GM18909 (cell line): ENCODE data around the gene VWA2.

Experiments used
- ATAC-seq: cut with Tn5 transposase; IDR thresholded peaks from one replicate; pipeline ENCODE4 v1.9.1; 2021; ENCODE audit warnings: mild to moderate bottlenecking; ENCODE audit not compliant: unreplicated experiment, poor library complexity

The VWA2 gene

DNA sequence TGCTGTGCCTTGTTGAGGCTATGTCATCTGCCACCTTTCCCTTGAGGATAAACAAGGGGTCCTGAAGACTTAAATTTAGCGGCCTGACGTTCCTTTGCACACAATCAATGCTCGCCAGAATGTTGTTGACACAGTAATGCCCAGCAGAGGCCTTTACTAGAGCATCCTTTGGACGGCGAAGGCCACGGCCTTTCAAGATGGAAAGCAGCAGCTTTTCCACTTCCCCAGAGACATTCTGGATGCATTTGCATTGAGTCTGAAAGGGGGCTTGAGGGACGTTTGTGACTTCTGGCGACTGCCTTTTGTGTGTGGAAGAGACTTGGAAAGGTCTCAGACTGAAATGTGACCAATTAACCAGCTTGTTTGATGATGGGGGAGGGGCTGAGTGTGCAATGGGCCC lies 52.5 kb downstream of the VWA2 start:
- ATAC-seq: no peak

GRCh38 chr10:114293075-114293474 lies 54.0 kb downstream of the VWA2 start:
- no peak for ATAC-seq

DNA sequence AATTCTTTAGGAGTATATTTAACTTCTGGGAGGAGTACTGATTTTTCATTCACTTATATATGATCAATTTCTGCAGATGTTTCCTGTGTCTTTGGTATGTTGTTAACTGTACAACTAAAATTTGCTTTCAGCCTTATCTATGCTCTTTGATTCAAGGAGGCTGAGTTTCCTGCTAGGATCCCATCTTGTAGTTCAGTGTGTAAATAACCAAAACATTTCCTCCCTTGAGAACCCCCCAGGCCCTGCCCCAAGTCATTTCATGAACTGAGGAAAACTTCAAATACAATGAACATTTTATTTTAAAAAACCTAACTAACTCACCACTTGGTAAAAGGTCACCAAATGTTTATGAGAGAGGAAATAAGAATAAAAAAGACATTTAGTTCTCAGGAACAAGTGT lies 55.5 kb downstream of the VWA2 start:
- no peak for ATAC-seq

- no peak for ATAC-seq
These were observed 56.3 kb downstream of the VWA2 start for GRCh38 chr10:114295393-114295792.

- ATAC-seq: no peak
These were observed 58.2 kb downstream of the VWA2 start for GRCh38 chr10:114297136-114297705.

DNA sequence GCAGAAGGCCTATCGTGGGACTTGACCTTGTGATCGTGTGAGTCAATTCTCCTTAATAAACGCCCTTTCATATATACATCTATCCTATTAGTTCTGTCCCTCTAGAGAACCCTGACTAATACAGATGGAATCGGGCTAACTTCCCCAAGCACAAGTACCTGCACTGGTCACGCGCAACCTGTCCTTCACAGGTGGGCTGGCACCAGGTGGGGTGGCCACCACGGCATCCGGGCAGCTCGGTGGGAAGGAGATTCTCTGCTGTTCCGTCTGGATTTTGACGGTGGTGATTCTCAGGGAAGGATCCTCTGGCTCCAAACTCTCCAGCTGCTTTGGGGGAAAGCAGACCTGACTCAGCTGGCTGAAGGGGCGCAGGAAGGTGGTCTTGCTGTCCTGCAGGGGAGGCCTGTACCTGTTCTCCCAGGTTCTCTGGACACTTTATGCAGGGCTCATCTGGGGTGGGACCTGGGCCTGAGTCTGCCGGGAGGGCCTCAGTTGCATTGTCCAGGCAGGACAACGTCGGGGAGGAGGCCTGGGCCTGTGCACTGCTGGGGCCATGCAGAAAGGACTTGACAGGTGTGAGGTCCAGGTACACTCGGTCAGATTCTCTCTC lies 61.1 kb downstream of the VWA2 start:
- ATAC-seq: no peak

DNA sequence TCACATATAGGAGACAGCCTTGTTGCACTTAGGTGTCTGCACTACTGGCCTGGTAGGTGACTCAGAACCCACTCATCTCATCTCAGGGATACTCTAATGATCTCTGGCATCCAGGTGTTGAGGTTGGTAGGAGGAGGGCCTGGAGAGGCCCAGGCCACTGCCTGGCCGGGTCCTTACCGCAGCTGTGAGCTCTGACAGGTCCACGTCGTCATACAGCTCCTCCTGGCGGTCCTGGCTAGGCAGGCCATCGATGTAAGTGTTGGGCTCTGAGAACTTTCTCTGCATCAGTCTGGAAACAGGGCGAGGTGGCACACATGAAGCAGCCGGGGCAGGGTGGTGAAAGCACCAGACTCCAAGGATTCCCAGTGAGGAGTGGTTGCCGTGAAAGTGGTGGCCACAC lies 62.1 kb downstream of the VWA2 start:
- no peak for ATAC-seq

DNA sequence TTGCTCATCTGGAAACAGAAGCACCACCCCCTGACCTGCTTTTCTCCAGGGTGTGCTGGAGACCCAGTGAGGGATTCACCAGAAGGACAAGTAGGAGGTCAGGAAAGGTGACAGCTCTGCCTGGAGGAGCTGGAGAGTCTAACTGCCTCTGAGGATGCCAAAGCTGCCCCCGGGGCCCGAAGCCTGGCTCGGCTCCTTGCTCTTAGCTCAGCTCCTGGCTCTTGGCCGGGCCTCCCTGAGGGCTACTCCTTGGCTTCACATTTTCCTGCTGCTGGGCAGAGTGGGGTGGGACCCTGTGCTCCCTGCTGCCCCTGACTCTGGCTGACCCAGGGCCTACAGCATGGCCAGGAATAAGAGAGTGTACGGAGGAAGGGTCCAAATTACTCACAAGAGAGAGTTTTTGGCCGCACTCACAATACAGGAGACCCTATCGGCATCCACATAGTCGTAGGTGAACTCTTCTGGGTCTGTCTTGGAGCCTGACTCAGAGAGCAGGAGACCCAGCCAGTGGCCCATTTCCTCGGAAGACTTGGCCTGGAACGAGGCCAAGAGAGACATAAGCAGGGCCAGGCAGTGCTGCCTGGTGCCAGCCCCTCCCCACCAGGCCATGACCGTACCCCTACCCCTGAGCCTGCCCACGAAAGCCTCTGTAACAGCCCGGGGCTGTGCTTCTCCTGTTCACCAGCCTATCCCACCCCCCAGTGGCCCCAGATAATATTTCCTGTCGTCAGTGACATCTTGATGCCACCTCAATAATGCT lies 63.1 kb downstream of the VWA2 start:
- no peak for ATAC-seq

DNA sequence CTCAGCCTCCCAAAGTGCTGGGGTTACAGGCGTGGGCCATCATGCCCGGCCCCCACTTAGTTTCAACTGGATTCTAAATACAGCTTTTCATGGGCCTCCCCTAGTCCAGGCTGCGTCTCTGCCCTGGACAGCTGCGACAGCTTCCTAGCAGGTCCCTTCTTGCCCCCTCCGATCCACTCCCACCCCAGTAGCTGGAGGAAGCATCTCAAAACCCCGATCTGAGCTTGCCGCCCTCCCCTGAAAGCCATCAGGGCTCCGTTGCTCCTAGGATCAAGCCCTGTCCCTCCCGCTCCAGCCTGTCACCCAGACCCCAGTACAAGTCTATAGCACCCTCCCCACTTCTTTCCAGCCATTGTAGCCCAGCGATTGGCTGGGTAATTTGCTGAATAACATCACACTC lies 64.5 kb downstream of the VWA2 start:
- peak; percentile 17 for ATAC-seq

GRCh38 chr10:114304017-114304570 lies 65.0 kb downstream of the VWA2 start:
- ATAC-seq: peak; percentile 87

- peak; percentile 73 for ATAC-seq
These were observed 65.7 kb downstream of the VWA2 start for GRCh38 chr10:114304571-114305421.

DNA sequence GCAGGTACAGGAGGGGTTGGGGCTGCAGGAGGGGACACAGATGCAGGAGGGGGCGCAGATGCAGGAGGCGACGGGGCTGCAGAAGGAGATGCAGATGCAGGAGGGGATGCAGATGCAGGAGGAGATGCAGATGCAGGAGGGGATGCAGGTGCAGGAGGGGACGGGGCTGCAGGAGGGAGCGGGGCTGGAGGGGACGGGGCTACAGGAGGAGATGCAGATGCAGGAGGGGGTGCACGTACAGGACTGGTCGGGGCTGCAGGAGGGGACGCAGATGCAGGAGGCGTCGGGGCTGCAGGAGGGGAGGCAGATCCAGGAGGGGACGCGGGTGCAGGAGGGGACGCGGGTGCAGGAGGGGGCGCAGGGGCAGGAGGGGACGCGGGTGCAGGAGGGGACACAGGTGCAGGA lies 66.5 kb downstream of the VWA2 start:
- no peak for ATAC-seq

DNA sequence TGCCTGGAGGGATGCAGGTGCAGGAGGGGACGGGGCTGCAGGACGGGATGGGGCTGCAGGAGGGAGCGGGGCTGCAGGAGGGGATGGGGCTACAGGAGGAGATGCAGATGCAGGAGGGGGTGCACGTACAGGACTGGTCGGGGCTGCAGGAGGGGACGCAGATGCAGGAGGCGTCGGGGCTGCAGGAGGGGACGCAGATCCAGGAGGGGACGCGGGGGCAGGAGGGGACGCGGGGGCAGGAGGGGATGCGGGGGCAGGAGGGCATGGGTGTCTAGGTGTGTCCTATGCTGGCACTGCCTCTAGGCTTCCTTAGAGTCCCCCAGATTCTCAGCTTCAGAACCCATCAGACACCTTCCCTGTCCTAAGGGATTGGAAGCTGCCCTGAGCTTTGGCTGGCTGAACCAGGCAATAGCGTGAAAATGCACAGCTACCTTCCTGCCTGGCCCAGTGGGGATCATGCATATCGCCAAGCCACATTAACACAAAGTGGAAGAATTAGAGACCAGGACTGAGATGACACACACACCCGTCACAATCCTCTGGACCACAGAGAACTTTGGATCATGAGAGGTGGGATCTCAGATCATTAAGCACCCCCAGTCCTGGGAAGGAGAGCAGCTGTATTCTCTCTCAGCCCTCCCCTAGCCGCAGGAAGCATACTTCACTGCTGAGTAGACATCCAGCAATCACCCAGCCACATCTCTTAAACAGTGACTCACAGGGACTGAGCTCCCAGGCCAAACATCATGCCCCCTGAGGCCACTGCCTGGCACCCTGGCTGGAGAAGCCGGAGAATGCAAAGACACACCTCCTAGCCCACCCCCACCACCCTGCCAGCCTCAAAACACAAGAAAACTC lies 67.3 kb downstream of the VWA2 start:
- no peak for ATAC-seq

DNA sequence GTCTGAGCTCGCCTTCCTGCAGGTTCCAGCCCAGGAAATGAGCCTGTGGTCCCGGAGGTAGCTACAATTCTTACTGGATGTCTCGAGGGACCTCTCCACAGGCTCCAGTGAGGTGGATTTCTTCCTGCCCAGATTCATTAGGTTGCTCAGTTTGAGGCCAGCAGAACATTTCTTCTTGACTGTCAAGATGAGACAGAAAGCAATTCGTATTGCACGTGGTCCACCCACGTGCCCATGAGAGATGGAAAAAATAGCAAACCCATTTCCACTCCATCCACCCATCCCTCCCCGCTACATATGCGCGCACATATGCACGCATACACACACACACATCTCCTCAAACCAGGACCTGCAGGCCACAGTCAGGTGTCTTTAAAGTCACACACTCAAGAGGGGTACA lies 68.7 kb downstream of the VWA2 start:
- ATAC-seq: no peak

- no peak for ATAC-seq
These were observed 69.7 kb downstream of the VWA2 start for GRCh38 chr10:114308531-114309363.

DNA sequence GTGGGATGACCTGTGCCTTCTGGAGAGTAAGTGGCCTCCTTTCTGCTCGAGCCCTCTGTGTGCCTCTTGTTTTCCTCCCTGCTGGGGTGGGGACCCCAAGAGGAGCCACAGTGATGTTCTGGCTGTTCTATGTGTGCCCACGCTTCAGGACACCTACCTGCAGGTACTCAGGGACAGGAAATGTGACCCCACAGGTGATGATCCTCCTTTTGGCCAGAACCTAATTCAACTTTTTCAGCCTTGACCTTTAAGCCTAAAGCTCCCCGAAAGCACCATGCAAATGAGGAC lies 70.3 kb downstream of the VWA2 start:
- ATAC-seq: no peak

DNA sequence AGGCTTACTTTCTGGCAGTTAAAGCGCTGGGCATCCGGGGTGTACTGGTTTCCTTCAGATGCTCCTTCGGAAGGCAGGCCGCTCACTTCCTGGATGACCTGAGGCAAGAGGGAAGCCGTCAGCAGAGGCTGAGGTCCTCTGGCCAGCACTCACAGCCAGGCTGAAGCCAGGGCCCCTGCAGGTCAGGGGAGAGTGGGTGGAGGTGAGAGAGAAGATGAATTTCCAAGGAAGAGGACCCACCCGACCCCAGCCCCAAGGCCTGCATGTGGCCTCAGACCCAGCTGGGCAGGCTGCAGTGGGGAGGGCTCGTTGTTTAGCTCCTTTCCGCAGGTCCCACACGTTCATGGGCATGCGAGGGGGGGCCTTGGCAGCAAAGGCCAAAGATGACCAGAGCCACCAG lies 71.3 kb downstream of the VWA2 start:
- no peak for ATAC-seq

DNA sequence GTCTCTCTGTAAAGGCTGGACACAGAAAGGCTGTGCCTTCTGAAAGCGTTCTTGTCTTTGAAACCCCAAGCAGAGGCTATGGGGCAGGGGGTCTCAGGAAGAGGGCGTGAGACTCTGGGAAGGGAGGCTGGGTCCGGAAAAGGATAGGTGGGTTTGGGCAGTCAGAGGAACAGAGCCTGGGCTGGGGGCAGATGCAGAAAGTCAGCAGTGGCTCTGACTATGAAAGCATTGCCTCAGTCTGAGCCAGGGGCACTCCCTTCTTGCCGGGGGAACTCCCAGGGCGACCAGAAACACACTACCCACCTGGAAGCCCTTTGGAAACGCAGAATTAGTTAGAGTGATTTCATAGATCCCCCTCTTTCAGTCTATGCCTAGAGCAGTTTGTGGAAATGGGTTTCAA lies 72.0 kb downstream of the VWA2 start:
- no peak for ATAC-seq
